Panc1 (cell line): ENCODE results near the gene WHRN.

Source experiments
- CTCF ChIP-seq: fragments of 450-650 bp; IDR thresholded peaks from 2 replicates; pipeline ENCODE4 v1.5.1; 2017; ENCODE audit warnings: mild to moderate bottlenecking
- POLR2AphosphoS5 ChIP-seq: IDR thresholded peaks from 2 replicates; pipeline ENCODE4 v1.6.1; 2012; ENCODE audit warnings: mild to moderate bottlenecking, low read depth, low read length, moderate library complexity
- SIN3A ChIP-seq: IDR thresholded peaks from 2 replicates; pipeline ENCODE4 v1.6.1; 2012; ENCODE audit warnings: low read depth, mild to moderate bottlenecking, low read length, moderate library complexity, borderline replicate concordance; ENCODE audit not compliant: insufficient read depth
- TCF7L2 ChIP-seq: IDR thresholded peaks from 2 replicates; pipeline ENCODE4 v1.6.1; 2011; ENCODE audit warnings: mild to moderate bottlenecking, low read depth, low read length, inconsistent platforms
- TF ChIP-seq, protein P1 (sequence below), 2 experiments: IDR thresholded peaks; 2 replicates each; pipeline ENCODE4 v1.6.1; 2011 to 2012; ENCODE audit warnings: low read depth in 2 of 2, control low read depth in 1 of 2, low read length in 1 of 2, mild to moderate bottlenecking in 1 of 2, moderate library complexity in 1 of 2; ENCODE audit not compliant: insufficient read depth in 1 of 2

GRCh38 chr9:114451707-114452031, 53.6 kb downstream of the WHRN start:
- no peak for TF ChIP-seq CTCF
- no peak for TF ChIP-seq POLR2AphosphoS5
- TF ChIP-seq, protein P1, sequence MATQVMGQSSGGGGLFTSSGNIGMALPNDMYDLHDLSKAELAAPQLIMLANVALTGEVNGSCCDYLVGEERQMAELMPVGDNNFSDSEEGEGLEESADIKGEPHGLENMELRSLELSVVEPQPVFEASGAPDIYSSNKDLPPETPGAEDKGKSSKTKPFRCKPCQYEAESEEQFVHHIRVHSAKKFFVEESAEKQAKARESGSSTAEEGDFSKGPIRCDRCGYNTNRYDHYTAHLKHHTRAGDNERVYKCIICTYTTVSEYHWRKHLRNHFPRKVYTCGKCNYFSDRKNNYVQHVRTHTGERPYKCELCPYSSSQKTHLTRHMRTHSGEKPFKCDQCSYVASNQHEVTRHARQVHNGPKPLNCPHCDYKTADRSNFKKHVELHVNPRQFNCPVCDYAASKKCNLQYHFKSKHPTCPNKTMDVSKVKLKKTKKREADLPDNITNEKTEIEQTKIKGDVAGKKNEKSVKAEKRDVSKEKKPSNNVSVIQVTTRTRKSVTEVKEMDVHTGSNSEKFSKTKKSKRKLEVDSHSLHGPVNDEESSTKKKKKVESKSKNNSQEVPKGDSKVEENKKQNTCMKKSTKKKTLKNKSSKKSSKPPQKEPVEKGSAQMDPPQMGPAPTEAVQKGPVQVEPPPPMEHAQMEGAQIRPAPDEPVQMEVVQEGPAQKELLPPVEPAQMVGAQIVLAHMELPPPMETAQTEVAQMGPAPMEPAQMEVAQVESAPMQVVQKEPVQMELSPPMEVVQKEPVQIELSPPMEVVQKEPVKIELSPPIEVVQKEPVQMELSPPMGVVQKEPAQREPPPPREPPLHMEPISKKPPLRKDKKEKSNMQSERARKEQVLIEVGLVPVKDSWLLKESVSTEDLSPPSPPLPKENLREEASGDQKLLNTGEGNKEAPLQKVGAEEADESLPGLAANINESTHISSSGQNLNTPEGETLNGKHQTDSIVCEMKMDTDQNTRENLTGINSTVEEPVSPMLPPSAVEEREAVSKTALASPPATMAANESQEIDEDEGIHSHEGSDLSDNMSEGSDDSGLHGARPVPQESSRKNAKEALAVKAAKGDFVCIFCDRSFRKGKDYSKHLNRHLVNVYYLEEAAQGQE (IDR thresholded peaks at IDR 0.05; ENCODE audit: insufficient read depth in 1 of 2, low read depth in 2 of 2, low read length in 1 of 2), result no peak
- TF ChIP-seq TCF7L2, result no peak
- TF ChIP-seq SIN3A, result no peak
